ENCODE results near the gene NCF2.

NCF2 gene

DNA sequence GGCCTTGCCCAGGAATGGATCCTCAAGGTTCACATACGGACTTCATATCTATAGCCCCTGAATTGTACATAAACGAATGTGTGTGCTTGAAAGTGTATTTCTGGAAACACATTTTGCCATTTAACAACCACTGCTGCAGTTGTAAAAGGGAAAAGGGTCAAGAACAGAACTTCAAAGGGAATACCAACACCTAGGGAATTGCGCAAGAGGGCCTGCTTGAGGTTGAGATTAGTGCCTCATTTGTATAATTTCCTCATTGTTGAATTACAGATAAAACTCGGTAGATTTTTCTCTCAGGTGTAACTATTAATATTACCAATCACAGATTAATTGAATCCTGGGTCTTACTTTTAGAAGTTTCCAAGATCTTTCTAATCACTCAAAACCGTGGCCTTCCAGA lies 6.1 kb downstream of the NCF2 start:
- no peak for DNase-seq

DNA sequence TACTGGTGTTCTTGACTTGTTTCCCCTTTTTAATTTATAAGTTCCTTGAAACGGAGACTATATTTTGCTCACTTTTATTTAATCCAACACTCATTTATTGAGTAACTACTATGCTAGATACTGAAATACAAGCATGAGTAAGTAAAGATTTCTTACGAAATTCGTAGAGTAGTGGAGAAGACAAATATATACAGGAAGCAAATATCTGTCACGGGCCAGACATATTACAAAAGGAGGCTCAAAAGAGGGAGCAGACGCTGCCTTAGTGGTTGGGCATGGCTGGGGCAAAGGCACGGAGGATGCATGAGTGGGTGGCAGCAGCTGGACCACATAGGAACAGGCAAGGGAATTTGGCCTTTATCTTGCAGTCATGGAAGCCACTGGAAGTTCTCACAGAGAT lies 6.8 kb downstream of the NCF2 start:
- DNase-seq, result no peak

DNA sequence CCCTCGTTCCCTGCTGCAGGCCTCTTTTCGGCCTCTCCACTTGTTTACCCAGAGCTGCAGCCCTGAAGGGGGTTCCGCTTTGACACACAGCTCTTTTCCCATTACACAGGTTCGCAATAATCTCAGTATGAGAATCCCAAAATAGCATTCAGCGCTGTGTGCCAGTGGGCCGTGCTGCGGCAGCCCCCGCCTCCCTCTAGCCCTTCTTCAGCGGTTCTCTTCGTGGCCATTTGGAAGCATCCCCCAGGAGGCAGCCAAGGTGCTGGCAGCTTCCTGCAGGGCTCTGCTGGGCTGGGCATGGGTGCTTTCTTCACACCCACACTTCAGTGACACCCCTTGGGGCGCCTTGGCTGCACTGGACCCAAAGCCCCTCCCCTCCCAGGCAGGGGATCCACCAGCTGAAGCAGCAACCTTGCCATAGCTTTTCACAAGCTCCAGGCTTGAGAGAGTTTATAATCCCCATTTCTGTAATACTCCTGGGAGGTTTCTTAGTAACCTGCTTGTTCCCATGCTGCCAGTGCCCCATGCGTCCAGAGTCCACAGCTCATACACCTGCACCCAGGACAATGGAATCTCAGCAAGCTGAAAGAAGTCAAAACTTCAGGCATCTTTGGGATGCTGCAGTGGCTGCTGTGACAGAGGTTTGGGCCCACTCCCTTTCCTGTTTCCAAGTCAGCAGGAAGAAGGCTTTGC lies 8.1 kb downstream of the NCF2 start:
- DNase-seq, result no peak

DNA sequence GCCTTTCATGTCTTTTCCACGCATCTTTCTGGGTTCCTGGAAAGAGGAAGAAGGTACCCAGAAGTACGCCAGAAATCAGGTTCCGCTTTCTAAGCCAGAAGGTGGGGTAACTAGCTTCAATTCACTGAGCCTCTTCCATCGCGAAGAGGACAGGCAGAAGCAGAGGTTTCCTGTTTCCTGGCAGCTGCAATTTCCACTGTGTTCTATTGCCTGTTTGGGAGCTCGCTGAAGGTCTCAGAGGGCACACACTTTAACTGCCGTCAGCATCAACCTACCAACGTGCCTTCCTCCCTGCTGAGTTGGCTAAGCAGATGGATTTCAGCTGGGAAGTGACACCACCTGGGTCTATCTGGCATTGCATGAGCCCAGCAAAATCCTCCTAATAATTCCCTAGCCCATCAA lies 10.0 kb downstream of the NCF2 start:
- DNase-seq, result peak in 1 of 5 donors; percentile 55

DNA sequence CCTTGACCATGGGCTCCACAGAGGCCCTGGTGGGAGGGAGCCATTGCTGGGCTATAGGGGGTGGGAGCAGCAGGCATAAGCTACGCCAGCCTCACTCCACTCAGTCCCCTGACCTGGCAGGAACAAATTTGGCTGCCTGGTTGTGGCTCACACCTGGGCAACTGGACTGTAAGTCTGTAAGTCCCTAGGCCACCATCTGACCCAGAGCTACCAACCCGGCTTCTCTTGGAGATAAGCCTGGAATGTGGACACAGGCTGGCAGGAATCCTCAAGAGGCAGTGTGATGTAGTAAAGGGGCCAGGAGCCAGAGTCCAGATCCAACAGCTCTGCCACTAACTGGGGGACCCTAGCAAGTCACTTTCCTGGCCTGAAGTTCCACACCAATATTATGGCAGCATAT lies 11.4 kb downstream of the NCF2 start:
- no peak for DNase-seq

DNA sequence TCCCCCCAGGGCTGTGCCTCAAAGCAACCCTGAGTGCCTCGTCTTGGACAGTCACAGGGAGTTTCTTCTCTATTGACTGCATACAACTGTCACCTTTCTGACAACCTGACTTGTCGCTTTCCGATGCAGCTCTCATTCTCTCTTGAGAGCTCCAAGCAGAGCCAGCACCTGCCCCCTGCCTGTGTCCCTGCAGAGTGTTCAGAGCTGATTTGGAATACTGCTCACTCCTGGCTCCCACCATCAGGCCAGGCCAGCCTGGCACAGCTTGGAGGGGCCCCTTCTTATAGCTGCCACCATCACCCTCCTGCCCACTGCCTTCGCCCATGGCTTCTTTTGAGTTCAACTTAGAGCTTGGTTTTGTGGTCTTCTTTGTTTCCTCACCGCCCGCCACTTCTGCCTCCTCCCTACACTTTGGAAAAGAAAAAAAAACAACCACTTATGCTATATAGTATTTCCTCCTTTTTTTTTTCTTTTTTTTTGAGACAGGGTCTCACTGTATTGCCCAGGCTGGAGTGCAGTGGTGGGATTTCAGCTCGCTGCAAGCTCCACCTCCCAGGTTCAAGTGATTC lies 12.3 kb downstream of the NCF2 start:
- no peak for DNase-seq

DNA sequence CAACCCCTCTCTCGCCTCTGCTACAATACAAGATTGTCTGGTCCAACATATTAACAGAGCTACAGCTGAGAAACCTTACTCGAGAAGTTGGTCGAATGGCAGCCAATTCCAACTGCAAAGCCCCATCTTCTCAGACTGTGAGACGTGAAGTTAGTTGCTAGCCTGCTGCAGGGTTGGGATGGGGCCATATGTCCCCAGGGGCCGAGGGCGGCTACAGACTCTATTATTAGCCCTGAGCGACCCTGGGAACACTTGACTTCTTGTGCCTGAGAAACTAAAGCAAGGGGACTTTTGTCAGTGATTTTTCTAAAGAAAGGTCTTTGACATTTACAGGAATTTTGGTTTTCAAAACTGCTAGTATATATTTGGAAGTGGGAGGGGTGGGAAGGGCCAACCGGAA lies 13.7 kb downstream of the NCF2 start:
- no peak for DNase-seq

DNA sequence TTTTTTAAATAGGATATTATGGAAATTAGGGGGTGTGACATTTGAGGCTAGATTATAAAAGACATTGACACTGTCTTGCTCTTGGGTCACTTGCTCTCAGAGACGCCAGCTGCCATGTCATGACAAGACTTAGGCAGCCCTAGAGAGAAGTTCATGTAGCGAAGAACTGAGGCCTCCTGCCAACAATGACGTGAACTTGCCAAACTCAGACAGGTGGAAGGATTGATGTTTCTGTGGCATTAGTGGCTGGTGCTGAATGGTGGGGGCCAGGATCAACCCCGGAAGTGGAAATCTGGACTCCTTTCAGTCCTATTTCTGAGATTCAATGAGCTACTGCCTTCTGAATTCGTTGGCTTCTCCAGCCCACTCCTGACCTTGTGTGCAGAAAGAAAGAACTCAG lies 14.7 kb downstream of the NCF2 start:
- no peak for DNase-seq

DNA sequence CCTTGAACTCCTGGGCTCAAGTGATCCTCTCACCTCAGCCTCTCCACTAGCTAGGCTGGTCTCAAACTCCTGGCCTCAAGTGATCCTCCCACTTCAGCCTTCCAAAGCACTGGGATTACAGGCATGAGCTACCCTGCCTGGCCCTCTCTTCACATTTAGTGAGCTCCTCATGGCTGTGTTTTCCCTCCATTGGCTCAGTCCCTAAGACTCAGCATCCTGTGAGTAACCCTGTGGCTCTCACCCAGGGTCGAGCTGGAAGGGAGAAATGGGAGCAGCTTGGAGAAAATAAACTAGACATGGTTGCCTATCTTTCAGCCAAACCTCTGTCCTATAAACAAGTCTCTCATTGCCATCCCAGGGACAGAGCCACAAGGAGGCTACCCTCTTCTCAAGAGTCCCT lies 17.5 kb downstream of the NCF2 start:
- DNase-seq, result no peak

DNA sequence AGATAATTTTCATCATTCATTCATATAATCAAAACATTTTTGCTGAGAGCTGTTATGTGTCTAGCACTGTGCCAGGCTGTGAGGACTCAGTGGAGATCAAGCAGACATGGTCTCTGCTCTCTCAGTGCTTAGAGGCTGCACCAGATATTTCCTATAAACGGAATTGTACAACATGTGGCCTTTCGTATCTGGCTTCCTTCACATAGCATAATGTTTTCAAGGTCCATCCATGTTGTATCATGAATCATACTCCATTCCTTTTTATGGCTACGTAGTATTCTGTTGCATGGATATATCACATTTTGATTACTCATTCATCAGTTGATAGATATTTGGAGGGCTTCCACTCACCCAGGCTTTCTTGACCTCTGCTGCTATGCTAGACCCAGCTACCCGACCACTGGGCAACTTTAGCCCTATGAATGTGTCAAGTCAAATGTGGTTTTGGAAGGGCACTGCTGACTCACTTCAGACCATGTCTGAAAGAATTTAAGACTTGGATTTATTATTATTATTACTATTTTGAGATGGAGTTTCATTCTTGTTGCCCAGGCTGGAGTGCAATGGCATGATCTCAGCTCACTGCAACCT lies 18.5 kb downstream of the NCF2 start:
- no peak for DNase-seq

DNA sequence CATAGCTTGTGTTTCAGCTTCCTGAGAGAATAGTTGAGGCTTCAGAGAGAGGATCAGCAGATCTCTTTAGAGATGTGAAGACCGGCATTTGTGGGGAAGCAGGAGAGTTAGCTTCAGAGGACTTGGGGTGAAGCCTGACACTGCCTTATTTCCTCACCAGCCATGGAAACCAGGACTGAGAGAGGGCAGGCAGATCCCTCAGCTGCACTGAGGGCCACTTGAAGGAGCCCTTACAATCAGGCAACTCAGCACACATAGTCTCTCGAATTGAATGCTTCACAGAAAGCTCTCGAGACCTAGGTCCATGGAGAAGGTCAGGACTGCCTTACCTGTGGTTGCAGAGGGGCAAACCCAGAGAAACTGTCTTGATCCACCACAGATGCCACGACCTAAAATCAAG lies 19.8 kb downstream of the NCF2 start:
- no peak for DNase-seq

DNA sequence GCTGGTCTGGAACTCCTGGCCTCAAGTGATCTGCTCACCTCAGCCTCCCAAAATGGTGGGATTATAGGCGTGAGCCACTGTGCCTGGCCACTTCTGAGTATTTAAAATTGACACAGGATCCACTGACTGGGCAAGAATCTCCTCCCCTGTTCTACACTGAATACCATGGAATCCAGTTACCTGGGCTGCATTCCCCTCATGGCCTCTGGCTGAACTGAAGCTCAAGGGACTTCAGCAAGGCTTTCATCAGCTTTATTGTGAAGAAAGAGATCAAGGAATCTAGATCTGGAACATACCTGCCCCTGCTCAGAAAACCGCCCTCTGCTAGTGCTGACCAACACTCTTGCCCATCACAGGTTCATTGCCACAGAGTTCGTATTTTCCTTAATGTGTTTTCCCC lies 20.5 kb downstream of the NCF2 start:
- DNase-seq, result no peak

DNA sequence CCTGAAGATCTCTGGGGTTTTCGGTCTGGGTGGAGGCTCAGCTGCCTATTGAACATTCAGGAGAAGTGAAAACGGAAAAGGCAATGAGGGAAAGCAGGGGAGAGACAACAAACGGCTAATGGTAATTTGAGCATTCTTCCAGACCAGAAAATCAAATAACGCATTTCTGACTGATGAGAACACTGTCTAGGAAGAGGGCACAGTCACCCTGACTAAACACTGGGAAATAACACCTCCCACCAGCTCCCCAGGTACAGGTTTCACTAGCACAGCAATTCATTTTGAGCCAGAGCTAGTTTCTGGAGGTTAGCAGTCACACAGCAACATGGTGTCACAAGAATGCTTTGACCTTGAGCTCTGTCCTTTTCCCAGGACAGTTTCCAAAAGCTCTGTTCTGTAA lies 21.1 kb downstream of the NCF2 start:
- no peak for DNase-seq

DNA sequence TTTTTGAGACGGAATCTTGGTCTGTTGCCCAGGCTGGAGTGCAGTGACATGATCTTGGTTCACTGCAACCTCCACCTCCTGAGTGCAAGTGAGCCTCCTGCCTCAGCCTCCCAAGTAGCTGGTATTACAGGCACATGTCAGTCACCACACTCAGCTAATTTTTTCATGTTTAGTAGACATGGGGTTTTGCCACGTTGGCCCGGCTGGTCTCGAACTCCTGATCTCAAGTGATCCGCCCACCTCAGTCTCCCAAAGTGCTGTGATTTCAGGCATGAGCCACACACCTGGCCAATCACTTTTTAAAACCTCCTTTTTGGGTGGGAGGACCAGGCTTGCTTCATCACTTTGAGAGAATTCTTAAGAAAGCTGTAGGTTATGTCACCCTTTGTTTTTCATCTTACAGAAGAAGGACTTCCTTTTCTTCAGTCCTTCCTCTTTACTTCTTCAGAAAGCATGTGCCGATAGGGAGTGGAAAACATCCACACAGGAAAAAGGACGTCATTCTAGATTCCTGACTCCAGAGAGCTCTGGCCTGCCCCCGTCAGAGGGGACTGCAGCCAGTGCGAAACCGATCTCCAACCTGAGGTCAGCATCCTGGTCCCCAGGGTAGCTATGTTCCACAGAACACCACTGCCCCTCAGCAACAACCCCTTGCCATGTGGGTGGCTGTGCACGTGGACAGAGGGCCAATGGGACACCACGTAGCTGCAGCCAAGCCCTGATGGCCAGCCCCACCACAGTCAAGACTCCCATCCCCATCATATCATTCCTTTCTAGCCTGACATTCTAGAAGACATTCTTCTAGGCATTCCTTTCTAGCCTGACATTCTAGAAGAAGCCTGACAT lies 21.9 kb downstream of the NCF2 start:
- DNase-seq, result no peak

DNA sequence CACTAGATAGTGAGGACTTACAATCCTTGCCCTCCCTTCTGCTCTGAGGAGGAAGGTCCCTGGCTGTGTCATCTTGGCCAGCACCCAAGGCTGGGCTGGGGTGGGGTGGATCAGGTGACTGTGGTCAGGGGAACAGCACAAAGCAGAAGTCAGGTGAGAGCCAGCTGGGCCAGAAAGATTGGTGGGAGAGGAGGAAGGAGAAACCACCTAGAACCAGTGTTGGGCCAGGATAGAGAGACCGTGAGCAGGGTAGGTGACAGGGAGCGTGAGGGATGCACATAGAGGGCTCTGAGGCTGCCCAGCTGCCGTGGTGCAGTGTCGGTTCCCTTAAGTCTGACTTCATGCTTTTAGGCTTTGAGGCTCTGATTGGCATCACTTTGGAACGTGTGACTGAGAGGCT lies 22.7 kb downstream of the NCF2 start:
- DNase-seq, result no peak

DNA sequence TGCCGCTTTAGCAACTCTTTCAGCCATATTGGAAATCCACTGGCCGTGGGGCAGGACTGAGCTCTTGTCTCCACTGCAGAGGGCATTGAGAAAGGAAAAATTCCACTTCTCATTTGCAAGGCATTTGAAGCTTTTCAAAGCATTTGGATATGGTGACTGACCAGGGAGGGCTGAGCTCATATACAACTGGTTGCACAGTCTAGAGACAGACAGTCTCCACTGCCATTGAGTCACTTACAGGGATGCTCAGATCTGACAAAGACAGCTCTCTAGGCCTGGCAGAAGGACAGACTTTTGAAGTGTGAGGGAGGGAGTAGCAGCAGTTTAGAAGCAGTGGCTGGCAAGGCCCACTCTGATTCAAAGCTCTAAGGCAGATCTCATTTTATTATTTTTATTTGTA lies 24.2 kb downstream of the NCF2 start:
- no peak for DNase-seq

DNA sequence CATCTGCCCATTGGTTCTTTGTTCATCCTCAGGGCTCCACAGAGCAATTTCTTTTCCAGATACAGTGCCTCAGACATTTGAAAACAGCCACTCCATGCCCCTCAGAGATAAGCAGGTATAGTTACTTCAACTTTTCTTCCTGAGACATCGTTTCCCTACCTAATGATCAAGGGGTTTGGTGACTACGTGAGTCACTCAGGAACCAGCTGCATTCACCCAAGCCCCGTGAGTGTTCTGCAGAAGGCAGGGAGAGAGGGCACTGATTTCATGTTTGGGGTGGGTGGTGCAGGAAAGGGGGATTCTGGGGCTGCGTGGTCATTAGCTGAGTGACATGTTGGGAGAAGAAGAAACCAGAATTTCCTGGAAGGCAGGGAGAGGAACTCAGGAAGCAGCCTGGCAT lies 25.0 kb downstream of the NCF2 start:
- no peak for DNase-seq

DNA sequence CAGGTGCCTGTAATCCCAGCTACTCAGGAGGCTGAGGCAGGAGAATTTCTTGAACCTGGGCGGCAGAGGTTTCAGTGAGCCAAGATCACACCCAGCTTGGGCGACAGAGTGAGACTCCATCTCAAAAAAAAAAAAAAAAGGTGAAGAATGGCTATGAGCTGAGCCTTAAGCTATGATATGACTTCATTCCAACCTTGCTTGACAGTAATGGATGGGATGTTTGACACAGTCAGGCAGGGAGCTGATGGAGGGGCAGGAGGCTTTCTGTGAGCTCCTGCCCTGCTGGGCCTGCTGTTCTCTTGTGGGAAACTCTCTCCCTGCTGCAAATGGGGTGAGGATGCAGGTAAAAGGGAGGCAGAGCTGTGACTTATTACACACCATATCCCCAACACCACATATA lies 27.6 kb downstream of the NCF2 start:
- DNase-seq, result no peak

DNA sequence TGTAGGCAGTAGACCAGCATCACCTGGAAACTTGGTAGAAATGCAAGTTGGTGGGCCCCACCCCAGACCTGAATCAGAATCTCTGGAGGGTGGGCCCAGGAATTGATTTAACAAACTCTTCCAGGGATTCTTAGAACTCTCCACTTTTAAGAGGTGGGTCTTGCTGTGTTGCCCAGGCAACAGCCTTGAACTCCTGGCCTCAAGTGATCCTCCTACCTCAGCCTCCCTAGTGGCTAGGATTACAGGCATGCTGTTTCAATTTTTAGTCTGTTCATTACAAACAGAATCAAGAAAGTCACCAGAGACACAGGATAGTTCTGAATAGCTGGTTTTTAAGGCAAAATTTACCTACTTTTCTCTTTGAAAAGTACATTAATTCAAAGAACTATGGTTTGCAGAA lies 31.2 kb downstream of the NCF2 start:
- DNase-seq, result no peak

DNA sequence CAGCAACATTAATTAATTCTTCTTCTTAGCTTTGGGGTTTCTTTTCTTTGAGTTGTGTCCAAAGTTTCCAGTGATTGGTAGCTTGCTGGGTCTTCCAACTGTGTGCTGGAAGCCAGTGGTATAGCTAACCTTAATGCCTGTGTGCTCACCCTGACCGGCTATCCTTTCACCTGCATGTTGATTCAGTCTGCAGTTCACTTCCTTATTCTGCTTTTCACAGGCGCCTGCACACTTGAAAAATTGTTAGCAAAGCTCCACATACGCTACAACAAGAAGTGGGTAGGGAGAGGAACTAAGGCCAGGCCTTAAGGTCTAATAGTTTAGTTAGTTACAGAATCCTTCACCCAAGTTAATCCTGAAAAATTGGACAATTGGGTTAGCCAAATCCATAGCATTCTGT lies 35.7 kb downstream of the NCF2 start:
- no peak for DNase-seq

DNA sequence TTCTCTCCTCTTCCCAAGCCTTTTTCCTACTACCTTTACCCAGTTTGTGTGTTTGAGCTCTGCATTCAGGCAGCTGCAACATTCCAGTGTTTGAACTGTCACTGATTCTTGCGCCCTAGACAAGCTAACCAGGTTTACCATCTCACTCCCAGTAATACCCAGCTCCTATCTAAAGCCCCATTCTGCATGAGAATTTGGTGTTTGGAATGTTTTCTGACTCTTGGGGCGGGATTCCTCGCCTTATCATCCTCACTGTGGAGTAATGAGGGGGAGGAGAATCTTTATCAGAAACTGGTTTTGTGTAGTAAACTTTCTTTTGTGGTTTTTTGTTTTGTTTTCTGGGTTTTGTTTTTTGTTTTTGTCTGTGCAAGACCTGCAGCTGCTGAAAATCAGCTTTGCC lies 36.5 kb downstream of the NCF2 start:
- no peak for DNase-seq

DNA sequence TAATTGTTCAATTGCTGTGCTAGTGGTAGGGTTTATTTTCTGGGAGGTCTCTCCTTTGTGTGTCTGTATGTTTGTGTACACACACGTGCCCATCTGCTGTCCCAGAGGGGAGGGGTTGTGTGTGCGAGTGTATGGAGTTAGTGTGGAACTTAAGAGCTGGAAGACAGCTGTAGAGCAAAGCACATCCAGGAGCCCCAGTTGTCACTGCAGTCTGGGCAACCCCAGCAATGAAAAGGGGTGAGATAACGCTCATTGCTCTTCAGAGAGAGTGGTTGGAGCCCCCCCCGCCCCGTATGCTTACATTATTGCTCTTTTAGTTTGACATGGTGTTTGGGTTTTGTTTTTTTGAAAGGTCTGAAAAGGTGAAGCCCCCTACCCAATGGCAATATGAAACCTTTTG lies 36.9 kb downstream of the NCF2 start:
- no peak for DNase-seq

DNA sequence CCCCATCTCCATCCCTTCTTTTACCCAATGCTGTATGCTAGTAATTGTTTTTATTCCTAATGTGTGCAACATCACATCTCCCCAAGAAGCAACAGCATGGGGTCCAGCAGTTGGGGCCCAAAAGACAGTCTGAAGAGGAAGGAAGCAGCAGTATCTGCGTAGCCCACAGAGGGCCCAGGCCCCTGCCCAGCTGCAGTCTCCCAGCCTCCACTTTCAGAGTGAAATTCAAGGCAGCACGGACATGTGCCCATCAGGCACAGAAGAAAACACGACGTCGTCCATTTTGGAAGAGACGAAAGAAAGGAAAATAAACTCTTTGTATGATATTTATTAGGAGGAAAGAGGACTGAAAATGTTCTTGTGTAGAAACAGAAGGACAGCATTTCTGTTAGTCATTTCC lies 37.4 kb downstream of the NCF2 start:
- DNase-seq, result no peak

DNA sequence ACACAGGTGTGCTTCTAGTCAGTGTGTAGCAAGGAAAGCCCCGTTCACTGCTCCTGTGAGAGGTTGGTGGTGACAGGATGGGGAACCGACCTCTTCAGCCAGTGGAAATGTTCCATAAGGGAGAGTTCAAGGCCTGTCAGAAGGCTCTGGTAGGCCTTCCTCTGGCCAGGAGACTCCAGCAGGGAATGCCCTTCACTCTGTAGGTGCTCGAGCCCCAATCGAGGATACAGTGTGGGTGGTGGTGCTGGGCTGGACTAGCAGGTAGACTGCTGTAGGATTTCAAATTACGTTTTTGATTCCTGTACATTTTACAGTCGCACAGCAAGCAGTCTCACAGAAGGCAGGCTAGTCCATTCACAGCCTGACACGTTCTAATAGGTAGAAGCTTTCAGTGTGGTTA lies 37.8 kb downstream of the NCF2 start:
- no peak for DNase-seq
